HG03280 (cell line): Measurements from ENCODE around the gene PRR14.
A peak's percentile ranks its signal among the peaks of the same experiment; 100 is the strongest.

ENCODE experiments used
- ATAC-seq: cut with Tn5 transposase; IDR thresholded peaks from one replicate; pipeline ENCODE4 v1.9.1; 2021; ENCODE audit warnings: mild to moderate bottlenecking, moderate library complexity; ENCODE audit not compliant: unreplicated experiment

The PRR14 gene

GRCh38 chr16:30658731-30659506 is 8.2 kb downstream of the PRR14 start:
- ATAC-seq, result peak; percentile 30

- ATAC-seq, result no peak
Measured at GRCh38 chr16:30659507-30660423, 9.0 kb downstream of the PRR14 start.

GRCh38 chr16:30660424-30661261 is 9.9 kb downstream of the PRR14 start:
- ATAC-seq, result no peak

- ATAC-seq, result no peak
Measured at GRCh38 chr16:30662449-30662848, 11.7 kb downstream of the PRR14 start.

GRCh38 chr16:30663038-30663437 is 12.3 kb downstream of the PRR14 start:
- ATAC-seq, result no peak

GRCh38 chr16:30663820-30664219 is 13.1 kb downstream of the PRR14 start:
- ATAC-seq, result no peak

- ATAC-seq, result no peak
Measured at GRCh38 chr16:30664616-30665109, 13.9 kb downstream of the PRR14 start.

GRCh38 chr16:30665155-30665829 is 14.5 kb downstream of the PRR14 start:
- no peak for ATAC-seq

GRCh38 chr16:30665830-30666190 is 15.1 kb downstream of the PRR14 start:
- ATAC-seq, result no peak

GRCh38 chr16:30666681-30667080 is 15.9 kb downstream of the PRR14 start:
- no peak for ATAC-seq

GRCh38 chr16:30667361-30667905 is 16.7 kb downstream of the PRR14 start:
- ATAC-seq, result no peak

- ATAC-seq, result no peak
Measured at GRCh38 chr16:30668393-30668792, 17.6 kb downstream of the PRR14 start.

- no peak for ATAC-seq
Measured at GRCh38 chr16:30669026-30669902, 18.5 kb downstream of the PRR14 start.

GRCh38 chr16:30669903-30670824 is 19.4 kb downstream of the PRR14 start:
- no peak for ATAC-seq

- no peak for ATAC-seq
Measured at GRCh38 chr16:30675143-30675542, 24.4 kb downstream of the PRR14 start.

GRCh38 chr16:30677931-30678585 is 27.3 kb downstream of the PRR14 start:
- ATAC-seq, result no peak

- no peak for ATAC-seq
Measured at GRCh38 chr16:30678586-30678970, 27.8 kb downstream of the PRR14 start.

- ATAC-seq, result no peak
Measured at GRCh38 chr16:30680326-30680725, 29.6 kb downstream of the PRR14 start.
